HuH-7 (cell line): ENCODE measurements around the gene ANKS1B.

Experiments used
- DNase-seq: peaks from one replicate; pipeline ENCODE4 v3.0.0; 2011; ENCODE audit warnings: low spot score

The ANKS1B gene

DNA sequence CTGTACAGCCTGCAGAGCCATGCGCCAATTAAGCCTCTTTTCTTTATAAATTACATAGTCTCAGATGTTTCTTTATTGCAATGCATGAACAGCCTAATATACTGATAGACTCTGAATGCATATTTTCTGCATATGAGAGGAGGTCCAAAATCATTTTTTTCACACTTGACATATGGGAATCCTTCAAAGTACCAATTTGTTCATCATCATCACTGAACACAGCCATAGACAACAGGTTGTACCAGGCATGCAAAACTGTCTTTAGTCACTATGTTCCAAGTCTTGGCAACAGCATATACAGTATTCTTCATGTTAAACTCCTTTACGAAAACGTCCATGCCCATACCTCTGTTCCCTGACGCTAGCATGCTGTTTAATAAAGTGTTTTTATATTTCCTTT is 807.9 kb downstream of the ANKS1B start:
- no peak for DNase-seq

DNA sequence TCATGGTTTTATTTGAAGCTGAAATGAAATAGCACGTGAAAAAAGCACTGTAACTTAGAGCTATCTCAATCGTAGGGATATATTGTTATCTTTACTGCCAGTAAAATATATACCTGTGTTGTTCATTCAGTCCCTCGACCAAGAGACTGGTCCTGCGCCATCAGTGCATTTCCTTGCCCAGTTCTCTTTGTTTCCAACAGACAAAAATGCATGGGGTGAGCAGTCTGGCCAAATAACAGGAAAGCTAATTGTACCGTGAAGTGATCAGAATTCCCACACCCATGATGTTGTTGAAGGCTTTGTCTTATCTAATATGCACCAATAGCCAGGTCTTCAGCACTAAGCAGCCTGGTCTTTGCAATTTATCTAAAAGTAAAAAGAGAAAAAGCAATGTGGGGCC is 814.3 kb downstream of the ANKS1B start:
- DNase-seq, result no peak

DNA sequence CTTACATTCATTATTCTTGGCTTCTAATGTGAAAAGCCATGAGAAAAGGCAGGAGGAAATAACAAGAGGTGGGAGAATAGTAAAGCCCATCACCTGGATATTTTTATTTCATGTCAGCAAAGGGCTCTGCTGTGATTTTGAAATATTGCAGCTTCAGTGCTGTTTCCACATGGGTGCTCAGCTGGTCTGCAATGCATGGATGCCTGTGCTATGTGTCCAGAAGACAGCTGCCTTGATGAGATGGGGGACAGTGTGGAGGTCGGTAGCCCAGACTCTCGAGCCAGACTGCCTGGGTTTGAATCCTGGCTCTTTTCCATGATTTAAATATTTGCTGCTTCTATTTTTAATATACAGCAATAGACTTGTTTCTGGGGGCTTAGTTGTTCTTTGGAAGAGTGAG is 814.7 kb downstream of the ANKS1B start:
- no peak for DNase-seq

DNA sequence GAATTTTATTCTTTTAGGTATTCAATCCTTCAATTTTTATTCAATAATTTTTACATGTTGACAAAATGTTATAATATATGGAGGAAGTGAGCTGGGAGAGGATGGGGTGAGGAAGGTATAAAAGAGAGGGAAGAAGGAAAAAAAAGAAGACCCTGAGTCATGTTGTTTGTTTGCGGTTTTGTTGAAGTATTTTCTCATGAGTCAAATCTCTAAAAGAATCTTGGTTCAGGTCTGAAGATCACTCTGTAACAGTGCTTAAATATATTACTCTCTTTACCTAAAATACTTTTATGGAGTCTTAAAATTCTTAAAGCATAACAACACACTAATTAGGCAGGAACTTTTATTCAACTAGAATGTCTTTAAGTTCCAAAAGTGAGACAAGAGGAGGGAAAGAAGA is 826.8 kb downstream of the ANKS1B start:
- no peak for DNase-seq

DNA sequence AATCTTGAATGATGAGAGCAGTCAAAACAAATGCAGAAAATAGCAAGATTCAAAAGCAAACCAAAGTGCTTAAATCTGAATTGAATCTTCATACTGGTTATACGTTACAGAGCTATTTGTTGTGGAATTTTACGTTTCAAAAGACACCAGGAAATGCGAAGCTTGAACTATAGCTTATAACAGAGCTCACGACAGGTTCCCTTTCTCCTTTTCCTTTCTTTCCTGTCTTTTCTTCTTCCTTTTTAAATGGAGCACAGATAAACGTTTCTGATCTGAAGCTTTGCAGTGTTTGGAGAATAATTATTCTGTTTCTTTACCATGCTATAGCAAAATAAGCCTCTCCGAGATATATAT is 829.8 kb downstream of the ANKS1B start:
- DNase-seq, result no peak

DNA sequence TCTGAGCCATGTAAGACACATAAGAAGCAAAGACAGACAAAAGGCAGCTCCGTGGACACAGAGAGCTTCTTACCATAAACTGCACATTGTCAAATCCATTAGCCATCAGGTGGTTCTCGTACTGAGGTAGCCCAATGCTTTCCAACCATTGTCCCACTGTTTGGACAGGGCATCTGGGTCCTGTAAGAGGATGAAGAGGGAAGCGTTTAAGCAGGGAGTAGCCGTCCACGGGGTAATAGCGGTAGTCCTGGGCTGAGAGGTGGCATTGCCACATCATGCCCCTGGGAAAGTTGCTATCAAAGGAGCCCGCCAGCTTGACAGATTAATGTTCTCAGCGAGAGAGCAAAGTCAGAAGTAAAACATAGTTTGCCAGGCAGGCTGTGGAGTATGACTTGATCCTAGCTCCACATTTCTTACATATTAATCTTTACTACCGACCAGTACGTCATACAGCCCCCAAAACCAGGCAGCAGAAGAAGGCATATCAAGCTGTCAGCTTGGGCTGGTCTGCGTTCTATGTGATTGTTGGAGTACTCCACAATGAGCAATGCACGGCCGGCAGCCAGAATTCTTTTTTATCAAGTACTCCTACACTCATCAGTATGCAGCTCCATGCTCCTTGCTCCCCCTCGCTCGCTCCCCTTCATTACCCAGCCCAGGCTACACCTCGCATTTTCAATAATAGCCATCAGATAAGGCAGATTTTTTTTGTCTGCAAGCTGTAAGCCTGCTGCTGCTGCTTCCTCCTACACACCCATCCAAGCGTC is 830.3 kb downstream of the ANKS1B start:
- no peak for DNase-seq

DNA sequence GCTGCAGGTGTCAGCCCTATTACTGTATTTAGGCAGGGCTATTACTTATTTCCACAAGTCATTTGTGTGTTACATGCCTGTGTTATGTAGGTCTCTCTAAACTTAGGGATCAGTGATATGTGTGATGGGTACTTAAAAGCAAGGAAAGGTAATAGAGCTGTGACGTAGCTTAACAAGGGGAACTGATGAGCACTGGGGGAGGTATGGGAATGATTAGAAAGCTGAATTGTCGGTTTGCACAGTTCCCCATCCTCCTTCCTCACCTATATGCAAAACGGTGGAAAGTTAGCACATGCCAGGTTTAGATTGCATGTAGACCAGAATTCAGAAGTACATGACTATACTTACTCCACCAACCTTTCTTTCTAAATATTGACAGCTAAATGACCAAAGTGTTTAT is 831.4 kb downstream of the ANKS1B start:
- no peak for DNase-seq

DNA sequence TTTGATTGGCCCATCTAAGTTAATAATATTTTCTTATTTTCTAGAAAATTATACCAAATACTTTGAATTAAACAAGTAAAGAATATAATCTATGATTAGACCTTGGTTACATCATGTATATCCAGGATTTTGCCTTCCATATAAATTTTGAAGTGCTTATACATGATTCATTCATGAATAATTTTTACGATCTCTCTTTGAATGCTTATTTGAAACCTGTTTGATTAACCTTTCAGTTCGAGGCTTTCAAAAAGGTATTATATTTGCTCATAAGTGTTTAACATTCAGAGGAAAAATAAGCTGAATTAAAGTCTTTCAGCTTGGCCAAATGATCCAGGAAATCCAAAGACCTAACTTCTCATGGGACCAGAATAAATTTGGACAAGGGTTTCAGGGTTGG is 832.4 kb downstream of the ANKS1B start:
- DNase-seq, result no peak

DNA sequence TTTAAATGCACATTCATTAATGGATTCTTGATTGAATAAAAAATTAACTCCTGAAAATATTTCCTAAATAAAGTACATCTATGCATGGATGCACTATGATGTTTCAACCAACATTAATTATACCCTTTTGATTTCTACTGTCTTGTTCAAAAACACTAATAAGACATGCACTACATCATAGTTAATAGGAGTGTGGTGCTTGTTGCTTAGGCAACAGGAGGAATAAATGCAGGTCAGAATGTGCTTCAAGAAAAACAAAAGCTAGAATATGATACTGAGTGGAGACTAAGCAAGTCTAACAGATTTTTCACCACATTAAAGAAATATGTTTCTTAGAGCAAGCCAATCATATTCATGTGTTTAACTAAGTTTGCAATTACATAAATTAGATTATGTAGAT is 833.0 kb downstream of the ANKS1B start:
- DNase-seq, result no peak

DNA sequence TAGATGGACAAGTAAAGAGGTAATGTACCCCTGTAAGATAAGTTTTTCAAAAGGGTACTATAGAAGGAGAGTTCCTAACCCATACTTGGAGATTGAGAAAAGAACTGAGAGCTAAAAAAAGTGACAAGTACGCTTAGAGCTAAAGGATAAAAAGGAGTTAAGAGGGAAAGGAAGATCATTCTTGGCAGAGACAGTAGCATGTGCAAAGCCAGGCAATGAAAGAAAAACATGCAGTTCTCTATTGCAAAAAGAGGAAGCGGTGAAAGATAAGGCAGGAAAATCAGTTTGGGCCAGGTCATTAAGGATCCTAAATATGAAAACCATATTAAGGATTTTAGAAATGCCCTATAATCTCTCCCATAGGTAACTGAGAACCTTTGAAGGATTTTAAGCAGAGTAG is 837.6 kb downstream of the ANKS1B start:
- DNase-seq, result no peak

DNA sequence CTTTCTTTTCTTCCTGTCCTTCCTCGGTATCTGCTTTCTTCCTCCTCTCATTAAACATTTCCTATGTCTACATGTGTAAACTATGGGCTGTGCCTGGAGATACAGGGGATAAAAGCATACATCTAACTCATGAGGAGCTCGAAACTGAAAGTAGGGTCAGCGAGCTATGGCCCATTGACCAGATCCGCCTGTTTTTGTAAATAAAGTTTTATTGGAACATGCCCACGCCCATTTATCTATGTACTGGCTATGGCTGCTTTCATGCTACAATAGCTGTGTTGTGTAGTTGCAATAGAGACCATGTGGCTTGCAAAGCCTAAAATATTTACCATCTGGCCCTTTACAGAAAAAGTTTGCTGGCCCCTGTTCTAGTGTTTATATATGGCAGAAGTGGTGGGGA is 838.0 kb downstream of the ANKS1B start:
- no peak for DNase-seq

DNA sequence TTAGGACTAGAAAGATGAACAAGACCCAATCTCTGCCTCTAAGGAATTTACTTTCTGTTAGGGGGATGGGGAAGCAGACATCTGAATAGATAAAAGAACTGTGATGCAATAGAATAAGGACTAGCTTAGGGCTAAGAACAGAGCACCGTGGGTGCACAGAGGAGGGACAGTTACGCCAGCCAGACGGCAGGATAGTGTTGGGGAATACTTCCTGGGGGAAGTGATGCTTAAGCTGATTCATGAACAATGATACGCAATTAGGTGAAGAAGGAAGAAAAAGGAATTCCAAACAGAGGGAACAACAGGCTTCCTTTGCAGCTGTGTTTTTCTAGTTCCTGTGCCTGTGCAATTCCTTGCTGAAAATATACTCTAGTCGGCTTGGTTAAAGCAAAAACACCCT is 838.6 kb downstream of the ANKS1B start:
- no peak for DNase-seq

DNA sequence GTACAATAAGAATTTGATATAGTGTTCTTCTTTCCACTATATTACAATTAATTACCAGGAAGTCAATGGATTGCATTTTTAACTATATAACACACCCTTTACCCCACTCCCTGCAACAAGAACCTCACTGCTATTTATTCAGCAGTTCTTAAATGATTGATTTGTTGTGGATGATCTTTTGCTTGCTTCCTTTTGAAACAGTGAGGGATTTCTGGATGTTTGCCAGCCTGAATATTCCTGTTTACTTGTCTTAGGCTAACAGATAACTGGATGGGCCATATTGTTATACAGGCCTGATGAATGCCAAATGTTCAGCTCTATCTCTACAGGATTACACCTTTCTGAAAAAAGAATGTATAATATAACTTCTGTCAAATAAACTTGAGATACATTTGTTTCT is 842.1 kb downstream of the ANKS1B start:
- DNase-seq, result no peak

DNA sequence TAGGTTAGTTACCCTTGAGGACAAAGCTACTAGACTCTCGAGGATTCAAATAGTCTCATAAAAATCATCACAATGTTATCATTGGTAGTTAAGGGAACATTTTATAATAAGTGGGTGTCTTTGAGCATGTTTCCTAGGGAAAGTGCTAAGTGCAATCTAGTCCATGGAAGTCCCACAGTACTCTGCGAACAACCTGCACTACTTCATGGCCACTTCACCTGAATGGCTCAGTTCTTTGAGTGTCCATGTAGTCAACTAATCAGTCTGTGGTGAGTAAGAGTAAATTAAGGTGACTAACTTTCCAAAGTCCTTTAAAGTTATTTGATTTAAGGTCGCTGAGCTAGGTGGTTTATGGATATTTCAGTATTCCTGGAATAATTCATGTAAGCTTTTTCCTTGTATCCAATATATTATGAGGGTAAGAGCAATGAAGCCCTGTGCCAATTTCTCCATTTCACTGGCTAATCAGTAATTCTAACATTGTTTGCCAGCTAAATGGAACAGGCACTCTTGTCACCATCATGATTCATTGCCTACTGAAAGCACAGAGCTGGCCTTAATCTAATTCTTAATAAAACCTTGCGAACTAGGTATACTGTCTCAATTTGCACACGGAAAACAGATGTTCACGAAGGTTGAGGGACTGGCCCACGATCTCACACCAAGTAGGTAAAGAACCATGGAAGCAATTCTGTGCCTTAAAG is 844.6 kb downstream of the ANKS1B start:
- no peak for DNase-seq

DNA sequence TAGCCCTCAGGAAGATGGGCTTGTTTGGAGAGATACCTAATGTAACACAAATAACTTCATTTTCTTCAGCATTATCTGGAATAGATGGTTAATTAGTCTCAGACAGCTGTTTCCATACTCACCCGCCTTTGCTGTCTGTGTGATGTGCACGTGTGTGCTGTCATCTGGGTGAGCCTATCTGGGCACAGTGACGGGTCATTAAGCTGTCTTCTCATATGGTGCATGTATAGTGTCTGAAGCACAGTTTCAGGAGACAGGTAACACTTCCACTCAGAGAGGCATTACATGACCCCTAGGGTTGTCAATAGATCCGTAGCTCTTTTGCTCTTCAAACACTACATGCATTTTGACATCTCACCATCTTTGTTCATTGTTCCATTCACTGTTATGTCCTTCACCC is 846.3 kb downstream of the ANKS1B start:
- no peak for DNase-seq

DNA sequence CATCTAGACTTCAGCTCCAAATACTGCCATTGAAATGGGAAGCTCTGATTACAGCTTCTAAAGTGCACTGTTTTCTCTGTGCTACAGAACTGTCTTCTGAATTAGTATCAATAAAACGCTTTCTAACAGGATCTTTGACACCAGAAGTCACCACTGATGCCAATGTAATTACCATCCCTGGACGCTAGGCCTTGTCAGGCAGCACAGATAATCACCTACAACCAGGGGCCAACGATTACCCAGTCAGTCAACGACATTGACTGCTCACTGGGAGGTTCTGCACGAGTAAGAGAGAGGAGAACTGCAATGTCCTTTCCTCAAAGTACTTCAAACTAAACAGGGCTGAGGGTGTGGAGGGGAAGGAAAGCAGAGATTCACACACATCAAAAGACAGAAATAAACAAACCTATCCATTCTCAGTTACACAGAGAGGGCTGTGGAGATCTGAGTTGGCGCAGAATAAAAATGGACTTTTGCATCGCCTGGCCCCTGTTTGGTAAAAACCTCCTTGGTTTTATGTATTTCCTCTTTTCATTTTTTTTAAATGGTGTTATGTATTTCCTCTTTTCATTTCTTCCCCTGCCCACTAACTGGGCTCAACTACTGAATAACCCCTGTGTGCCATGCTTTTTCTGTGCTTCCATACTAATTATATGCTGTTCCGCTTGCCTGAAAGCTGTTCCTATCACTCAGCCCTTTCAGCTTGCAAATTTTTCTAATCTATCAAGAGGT is 847.4 kb downstream of the ANKS1B start:
- DNase-seq, result no peak

DNA sequence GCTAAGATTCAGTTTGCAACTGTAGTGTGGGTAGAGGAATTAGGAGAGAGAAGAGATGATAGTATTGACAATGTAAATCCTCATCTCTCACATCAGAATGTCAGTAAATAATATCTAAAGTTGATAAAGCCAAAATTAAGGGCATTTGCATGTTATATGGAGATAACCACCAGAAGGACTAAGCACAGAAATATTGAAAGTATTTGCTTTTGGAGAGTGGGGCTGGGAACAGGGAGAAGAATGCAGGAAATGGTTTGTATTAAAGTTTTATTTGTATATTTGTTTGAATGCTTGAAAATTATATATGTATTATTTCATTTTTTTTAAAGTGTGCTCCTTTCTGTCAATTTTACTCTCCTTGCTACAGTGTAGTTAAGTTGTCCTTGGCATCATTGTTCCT is 848.2 kb downstream of the ANKS1B start:
- no peak for DNase-seq

DNA sequence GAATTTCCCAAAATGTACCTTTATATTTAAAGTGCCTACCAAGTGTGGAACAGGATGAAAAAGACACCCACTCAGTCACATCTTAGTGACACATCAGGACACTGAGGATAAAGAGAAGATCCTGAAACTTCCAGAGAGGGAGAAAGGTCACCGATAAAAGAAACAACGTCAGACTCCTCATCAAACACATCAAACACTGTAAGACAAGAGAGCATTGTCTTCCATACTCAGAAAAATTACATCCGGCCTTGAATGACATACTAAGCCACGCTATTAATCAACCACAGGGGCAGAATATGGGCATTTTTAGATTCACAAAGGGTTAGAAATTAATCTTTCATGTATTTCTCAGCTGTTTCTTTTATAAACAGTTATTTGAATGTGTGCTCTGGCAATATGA is 849.4 kb downstream of the ANKS1B start:
- DNase-seq, result no peak

DNA sequence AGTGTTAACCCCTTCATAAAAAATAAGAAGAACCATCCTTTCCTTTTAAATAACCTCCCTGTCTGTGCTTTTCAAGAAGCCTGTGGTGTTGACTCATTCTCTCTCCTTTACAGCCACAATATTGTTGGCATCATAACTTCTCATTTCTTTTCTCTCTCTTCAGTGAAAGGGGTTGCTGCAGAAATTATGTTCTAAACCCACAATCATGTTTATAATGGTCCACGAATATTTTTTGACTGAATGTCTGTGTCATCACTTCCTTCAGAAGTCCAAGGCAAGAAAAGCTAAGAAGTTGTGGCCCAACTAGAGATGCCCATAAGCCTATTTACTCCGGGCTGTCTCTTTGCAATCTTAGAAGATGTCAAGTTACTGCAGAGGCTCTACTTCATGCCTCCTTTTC is 851.3 kb downstream of the ANKS1B start:
- DNase-seq, result no peak

DNA sequence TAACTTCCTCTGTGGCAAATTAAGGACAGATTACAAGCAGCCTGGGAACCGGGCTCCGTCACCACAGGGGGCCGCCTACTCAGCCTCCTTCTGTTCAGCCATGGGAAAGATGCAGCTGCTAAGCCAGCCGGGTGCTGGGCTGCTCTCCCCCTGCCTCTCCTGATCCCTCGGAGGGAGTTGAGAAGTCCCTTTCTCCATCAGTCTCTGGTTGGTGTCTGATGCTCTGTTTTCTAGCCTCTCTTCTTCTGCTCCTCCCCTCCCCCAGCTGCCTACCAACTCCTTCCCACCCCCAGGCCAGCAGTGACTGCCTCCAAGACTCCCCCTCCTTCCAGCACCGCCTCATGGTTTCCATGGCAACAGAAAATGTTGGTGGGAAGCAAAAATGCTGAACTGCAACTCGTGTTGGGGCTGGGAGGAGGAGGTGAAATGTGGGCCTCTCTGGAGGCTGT is 853.0 kb downstream of the ANKS1B start:
- no peak for DNase-seq

DNA sequence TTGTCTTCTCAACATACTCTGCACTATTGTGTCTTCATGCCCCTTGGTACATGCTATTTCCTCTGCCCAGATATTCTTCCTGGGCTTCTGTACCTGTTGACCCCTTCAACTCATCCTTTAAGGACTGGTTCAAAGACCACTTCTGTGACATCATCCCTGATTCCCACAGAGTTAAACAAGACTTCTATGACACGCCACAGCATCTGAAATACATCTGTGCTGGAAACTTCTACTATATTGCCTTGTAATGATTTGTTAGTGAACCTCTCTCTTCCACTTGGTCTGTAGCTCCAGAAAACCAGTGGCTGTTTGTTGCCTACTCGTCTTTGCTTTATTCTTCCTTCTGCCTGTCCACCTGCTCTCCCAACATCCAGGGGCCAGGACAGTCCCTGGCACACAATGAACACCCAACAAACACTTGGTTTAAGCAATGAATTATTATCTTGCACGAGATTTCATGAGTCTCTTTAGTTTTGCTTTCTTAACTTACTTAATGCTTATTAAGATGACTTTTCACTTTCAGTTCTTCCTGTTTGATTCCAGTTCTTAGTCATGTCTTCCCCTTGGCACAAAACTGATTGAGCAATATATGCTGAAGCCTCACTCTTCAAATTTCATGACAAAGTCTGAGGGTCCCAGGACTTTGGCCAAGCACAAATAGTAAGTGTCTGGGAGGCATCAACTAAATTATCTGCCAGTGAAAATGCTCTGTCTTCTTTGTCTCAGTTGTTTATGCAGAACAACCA is 853.8 kb downstream of the ANKS1B start:
- no peak for DNase-seq

DNA sequence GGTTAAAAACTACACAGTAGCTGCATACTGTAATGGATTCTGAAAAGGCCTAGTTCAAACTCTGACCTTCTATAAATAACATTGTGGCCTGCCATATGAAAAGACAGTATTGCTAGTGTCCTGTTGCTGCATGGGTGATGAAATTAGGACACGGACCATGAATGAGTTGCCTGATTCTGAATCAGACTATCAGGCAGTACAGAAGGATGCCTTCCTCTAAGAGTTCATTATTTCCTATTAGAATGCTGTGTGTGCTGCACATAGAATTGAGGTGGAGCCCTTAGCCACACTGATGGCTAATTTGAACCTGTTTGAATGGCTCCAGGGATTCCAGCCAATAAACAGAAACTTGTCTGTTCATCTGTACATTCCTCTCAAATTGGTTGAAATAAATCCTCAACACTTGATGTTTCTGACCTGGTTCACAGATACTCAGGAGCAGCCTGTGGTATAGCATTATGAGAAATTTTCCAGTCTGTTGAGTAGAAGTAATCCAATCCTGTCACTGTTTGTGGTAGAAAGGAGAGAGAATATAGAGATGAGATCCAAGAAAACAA is 856.4 kb downstream of the ANKS1B start:
- no peak for DNase-seq
